Stimulated activated naive B cell treated with anti-CD40 and anti-IgM and Interleukin-4, amounts not matched to agents 10 μg/mL and 1 μg/mL and 100 μg/mL, for 72 hours (primary cell): ENCODE measurements around the gene PRKG1.

ENCODE experiments used
- ATAC-seq, 2 donors: fragments of 150-1000 bp; cut with Tn5 transposase; replicated peaks; 2 replicates each; pipeline ENCODE4 v1.10.0; 2021; ENCODE audit warnings: moderate library complexity in 1 of 2
- DNase-seq: peaks from one replicate; pipeline ENCODE4 v3.0.0; 2021
- H3K27ac Mint-ChIP-seq: one replicate; pipeline ENCODE4 v1.8.0; 2022; ENCODE audit warnings: mild to moderate bottlenecking, mixed read lengths
- H3K27me3 Mint-ChIP-seq, 2 donors: one replicate each; pipeline ENCODE4 v1.8.0; 2022; ENCODE audit warnings: mixed read lengths in 2 of 2
- H3K36me3 Mint-ChIP-seq, 2 donors: one replicate each; pipeline ENCODE4 v1.8.0; 2022; ENCODE audit warnings: mixed read lengths in 2 of 2, mild to moderate bottlenecking in 1 of 2
- H3K4me1 Mint-ChIP-seq, 2 donors: one replicate each; pipeline ENCODE4 v1.8.0; 2022; ENCODE audit warnings: mixed read lengths in 2 of 2, mild to moderate bottlenecking in 1 of 2
- H3K4me3 Mint-ChIP-seq, 2 donors: one replicate each; pipeline ENCODE4 v1.8.0; 2022; ENCODE audit warnings: mild to moderate bottlenecking in 2 of 2, mixed read lengths in 2 of 2, moderate library complexity in 1 of 2
- H3K9me3 Mint-ChIP-seq, 2 donors: one replicate each; pipeline ENCODE4 v1.8.0; 2022; ENCODE audit warnings: mixed read lengths in 2 of 2, mild to moderate bottlenecking in 1 of 2

PRKG1 gene

DNA sequence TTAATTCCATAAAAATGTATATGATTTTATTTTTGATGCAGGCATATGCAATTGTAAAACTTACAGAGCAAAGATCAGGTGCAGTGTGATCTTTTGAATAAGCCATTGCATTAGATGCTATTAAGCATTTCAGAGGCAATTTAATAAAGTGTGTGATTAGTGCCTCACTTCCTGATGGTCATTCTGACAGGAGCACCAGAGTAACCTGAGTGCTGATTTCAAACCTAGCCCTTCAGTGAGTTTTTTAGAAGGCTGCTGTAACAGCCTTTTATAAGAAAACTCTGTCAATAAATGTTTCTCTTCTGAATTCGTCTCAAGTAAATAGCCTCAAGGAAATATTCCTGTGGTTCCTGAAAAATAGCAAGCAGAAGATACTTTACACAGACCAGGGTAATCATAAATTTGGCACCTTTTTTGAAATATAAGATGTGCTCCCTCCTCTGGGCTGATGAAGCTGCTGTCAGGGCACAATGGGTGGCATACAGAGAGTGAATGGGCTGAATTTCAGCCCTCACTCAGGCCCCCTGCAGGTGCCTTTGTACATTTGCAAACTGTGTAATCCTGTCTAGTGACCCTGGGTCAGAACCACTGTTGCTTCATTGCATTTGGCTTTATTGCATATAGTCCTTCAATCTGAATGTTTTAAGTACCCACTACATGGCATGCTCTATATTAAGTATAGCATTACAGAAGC is 818.8 kb downstream of the PRKG1 start:
- Mint-ChIP-seq H3K4me1 (no peaks in the 10 kb centered on the region), H3K4me3 (no peak overlapping the region), H3K27ac (no peak overlapping the region), H3K36me3 (no peaks in the 10 kb centered on the region), H3K9me3 (no peaks in the 10 kb centered on the region), H3K27me3 (no peaks in the 10 kb centered on the region)
- DNase-seq (no peak), ATAC-seq (peak; percentile 69 to 75)

- H3K4me1 Mint-ChIP-seq = no peaks in the 10 kb centered on the region
- no peaks in the 10 kb centered on the region for H3K27me3 Mint-ChIP-seq
- no peaks in the 10 kb centered on the region for H3K36me3 Mint-ChIP-seq
- no peak overlapping the region for H3K27ac Mint-ChIP-seq
- no peaks in the 10 kb centered on the region for H3K9me3 Mint-ChIP-seq
- DNase-seq = no peak
- no peak for ATAC-seq
- no peak overlapping the region for H3K4me3 Mint-ChIP-seq
Measured at GRCh38 chr10:51894771-51895578, 820.7 kb downstream of the PRKG1 start.

GRCh38 chr10:51896849-51897248 is 822.6 kb downstream of the PRKG1 start:
- Mint-ChIP-seq H3K36me3 (no peaks in the 10 kb centered on the region), H3K4me3 (no peak overlapping the region), H3K4me1 (no peaks in the 10 kb centered on the region), H3K27me3 (no peaks in the 10 kb centered on the region), H3K27ac (no peak overlapping the region), H3K9me3 (no peaks in the 10 kb centered on the region)
- ATAC-seq = no peak
- no peak for DNase-seq

- ATAC-seq = no peak
- no peaks in the 10 kb centered on the region for H3K36me3 Mint-ChIP-seq
- no peaks in the 10 kb centered on the region for H3K4me1 Mint-ChIP-seq
- H3K9me3 Mint-ChIP-seq = no peaks in the 10 kb centered on the region
- DNase-seq = no peak
- no peak overlapping the region for H3K4me3 Mint-ChIP-seq
- no peak overlapping the region for H3K27ac Mint-ChIP-seq
- no peaks in the 10 kb centered on the region for H3K27me3 Mint-ChIP-seq
Measured at GRCh38 chr10:51897560-51897959, 823.3 kb downstream of the PRKG1 start.

DNA sequence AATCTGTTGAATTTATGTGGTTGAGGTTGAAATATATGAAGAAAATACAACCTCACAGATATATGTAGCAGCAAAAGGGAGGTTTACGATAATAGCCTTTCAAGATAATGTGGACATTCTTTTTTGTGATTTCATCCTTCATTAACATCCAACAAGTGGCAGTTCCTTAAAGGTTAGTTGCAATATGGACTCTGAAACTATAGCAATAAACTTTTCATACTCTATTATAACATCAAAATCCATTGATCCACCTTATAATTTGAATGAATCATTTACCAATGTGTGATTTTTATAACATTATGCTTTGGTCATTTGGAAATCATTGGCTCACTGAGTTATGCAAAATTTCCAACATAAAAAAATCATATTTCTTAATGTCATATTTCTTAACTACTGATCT is 825.9 kb downstream of the PRKG1 start:
- Mint-ChIP-seq H3K27ac (no peak overlapping the region), H3K36me3 (no peaks in the 10 kb centered on the region), H3K4me3 (no peak overlapping the region), H3K9me3 (no peaks in the 10 kb centered on the region), H3K27me3 (no peaks in the 10 kb centered on the region), H3K4me1 (no peaks in the 10 kb centered on the region)
- no peak for DNase-seq
- ATAC-seq = no peak

DNA sequence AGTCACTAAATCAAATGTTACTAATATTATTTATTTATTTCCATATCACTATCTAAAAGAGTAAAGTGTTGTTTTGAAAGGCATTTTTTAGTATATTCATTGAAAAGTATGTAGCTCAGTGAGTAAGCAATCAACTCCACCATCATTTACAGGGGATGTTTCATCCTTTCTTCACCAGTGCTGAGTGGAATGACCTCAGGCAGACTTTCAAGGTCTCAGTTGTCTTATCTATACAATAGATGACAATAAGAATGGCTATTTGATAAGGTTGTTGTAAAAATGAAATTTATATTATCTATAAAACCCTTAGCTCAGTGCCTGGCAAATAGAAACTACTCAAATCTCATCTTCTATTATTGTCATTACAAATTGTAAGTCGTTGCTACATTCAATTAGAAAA is 829.4 kb downstream of the PRKG1 start:
- H3K9me3 Mint-ChIP-seq = no peaks in the 10 kb centered on the region
- H3K4me1 Mint-ChIP-seq = no peaks in the 10 kb centered on the region
- H3K27me3 Mint-ChIP-seq = no peaks in the 10 kb centered on the region
- DNase-seq (no peak), ATAC-seq (no peak)
- no peaks in the 10 kb centered on the region for H3K36me3 Mint-ChIP-seq
- no peak overlapping the region for H3K4me3 Mint-ChIP-seq
- H3K27ac Mint-ChIP-seq = no peak overlapping the region

DNA sequence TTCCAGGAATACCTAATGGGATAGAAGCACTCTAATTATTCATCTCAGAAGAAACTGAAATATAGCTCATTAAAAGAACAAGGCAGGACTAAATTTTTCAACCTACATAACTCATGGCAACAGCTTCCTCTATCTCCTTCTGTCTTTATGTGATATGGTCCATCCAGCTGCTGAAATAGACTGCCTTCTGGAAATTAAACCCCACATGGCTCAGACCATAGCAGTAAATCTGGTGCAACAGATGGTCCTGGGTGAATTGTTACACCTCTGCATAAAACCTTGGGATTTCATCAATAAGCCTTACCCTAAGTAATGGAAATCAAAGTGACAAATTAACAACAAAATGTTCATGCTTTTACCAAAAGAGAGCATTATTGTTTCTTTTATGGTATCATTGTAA is 830.7 kb downstream of the PRKG1 start:
- Mint-ChIP-seq H3K27ac (no peak overlapping the region), H3K9me3 (no peaks in the 10 kb centered on the region), H3K4me1 (no peaks in the 10 kb centered on the region), H3K27me3 (no peaks in the 10 kb centered on the region), H3K4me3 (no peak overlapping the region), H3K36me3 (no peaks in the 10 kb centered on the region)
- DNase-seq (no peak), ATAC-seq (no peak)

GRCh38 chr10:51907361-51907760 is 833.1 kb downstream of the PRKG1 start:
- no peak overlapping the region for H3K27ac Mint-ChIP-seq
- H3K9me3 Mint-ChIP-seq = no peaks in the 10 kb centered on the region
- no peak for ATAC-seq
- no peak for DNase-seq
- no peaks in the 10 kb centered on the region for H3K36me3 Mint-ChIP-seq
- H3K4me1 Mint-ChIP-seq = no peaks in the 10 kb centered on the region
- H3K4me3 Mint-ChIP-seq = no peak overlapping the region
- H3K27me3 Mint-ChIP-seq = no peaks in the 10 kb centered on the region

GRCh38 chr10:51910189-51910588 is 835.9 kb downstream of the PRKG1 start:
- no peaks in the 10 kb centered on the region for H3K36me3 Mint-ChIP-seq
- ATAC-seq (no peak), DNase-seq (no peak)
- H3K27ac Mint-ChIP-seq = no peak overlapping the region
- H3K4me3 Mint-ChIP-seq = no peak overlapping the region
- no peaks in the 10 kb centered on the region for H3K4me1 Mint-ChIP-seq
- no peaks in the 10 kb centered on the region for H3K27me3 Mint-ChIP-seq
- no peaks in the 10 kb centered on the region for H3K9me3 Mint-ChIP-seq

DNA sequence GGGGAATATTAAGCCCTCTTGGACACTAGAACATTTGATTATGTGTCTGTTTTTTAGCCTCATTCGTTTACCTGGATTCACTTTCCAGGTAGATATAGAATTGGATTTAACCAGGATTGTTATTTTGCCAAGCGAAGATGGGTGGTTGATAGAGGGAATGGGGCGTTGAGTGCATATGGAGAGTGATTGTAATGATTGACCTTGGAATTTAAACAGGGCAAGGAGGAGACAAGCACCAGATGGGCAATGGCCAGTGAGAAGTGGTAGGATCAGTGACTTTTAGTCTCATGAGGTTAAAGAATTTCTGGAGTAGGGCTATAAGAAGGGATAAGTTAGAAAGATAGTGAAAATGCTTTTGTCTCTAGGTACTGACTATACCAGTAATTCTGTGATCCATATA is 836.3 kb downstream of the PRKG1 start:
- no peak overlapping the region for H3K27ac Mint-ChIP-seq
- H3K36me3 Mint-ChIP-seq = no peaks in the 10 kb centered on the region
- no peaks in the 10 kb centered on the region for H3K4me1 Mint-ChIP-seq
- H3K9me3 Mint-ChIP-seq = no peaks in the 10 kb centered on the region
- no peaks in the 10 kb centered on the region for H3K27me3 Mint-ChIP-seq
- ATAC-seq (no peak), DNase-seq (no peak)
- H3K4me3 Mint-ChIP-seq = no peak overlapping the region

DNA sequence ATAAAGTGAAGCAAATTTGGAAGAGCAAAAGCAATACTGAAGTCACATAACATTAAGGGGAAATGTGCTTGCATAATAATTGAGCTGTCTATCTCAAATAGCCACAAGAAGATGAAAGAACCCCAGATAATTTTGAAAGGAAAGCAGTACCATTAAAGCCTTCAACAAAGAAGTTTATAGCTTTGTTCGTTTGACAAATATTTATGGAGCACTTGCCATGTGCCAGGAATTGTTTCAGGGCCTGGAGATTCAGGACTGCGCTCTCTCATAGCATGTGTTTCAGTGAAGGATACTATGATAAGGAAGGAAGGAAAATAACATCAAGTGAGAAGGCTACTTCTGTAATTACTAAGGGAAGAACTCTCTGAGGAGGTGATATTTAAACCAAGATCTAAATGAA is 837.4 kb downstream of the PRKG1 start:
- no peaks in the 10 kb centered on the region for H3K27me3 Mint-ChIP-seq
- ATAC-seq = no peak
- no peak overlapping the region for H3K4me3 Mint-ChIP-seq
- DNase-seq = no peak
- no peaks in the 10 kb centered on the region for H3K9me3 Mint-ChIP-seq
- no peaks in the 10 kb centered on the region for H3K4me1 Mint-ChIP-seq
- H3K36me3 Mint-ChIP-seq = no peaks in the 10 kb centered on the region
- H3K27ac Mint-ChIP-seq = no peak overlapping the region

DNA sequence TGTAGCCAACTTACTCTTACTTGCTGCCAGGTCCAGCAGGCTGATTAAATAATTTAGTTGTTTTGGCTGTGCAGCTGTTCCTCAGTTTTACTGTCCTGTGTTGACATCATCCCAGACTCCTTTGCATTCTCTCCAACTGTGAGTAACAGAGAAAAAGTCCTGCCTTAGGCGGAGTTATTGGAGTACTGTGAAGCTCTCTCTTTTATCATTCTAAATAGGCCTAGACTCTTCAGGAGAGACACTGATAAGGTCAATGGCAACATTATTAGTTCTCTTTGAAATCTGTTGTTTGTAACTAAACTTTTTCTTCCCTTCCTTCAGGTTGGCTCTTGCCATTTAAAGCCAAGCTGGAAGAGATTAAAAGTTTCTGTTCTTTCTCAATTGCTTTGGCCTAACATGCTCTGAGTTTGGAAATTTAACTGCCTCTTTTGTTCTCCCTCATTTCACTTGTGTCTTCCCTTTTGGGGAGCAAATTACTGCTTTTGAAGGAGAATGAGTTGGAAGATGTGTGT is 840.8 kb downstream of the PRKG1 start:
- Mint-ChIP-seq H3K36me3 (no peaks in the 10 kb centered on the region), H3K27me3 (no peaks in the 10 kb centered on the region), H3K9me3 (no peaks in the 10 kb centered on the region), H3K27ac (no peak overlapping the region), H3K4me3 (no peak overlapping the region), H3K4me1 (no peaks in the 10 kb centered on the region)
- ATAC-seq = no peak
- no peak for DNase-seq

GRCh38 chr10:51918440-51918839 is 844.2 kb downstream of the PRKG1 start:
- no peak for DNase-seq
- no peaks in the 10 kb centered on the region for H3K27me3 Mint-ChIP-seq
- H3K9me3 Mint-ChIP-seq = no peaks in the 10 kb centered on the region

GRCh38 chr10:51918884-51919325 is 844.6 kb downstream of the PRKG1 start:
- no peaks in the 10 kb centered on the region for H3K4me1 Mint-ChIP-seq
- ATAC-seq (no peak), DNase-seq (no peak)
- H3K9me3 Mint-ChIP-seq = no peaks in the 10 kb centered on the region
- H3K36me3 Mint-ChIP-seq = no peaks in the 10 kb centered on the region
- no peak overlapping the region for H3K27ac Mint-ChIP-seq
- no peaks in the 10 kb centered on the region for H3K27me3 Mint-ChIP-seq
- no peak overlapping the region for H3K4me3 Mint-ChIP-seq

More at GRCh38 chr10:51918440-51918839, 844.2 kb downstream of the PRKG1 start:
- Mint-ChIP-seq H3K27ac (no peak overlapping the region), H3K4me3 (no peak overlapping the region), H3K36me3 (no peaks in the 10 kb centered on the region), H3K4me1 (no peaks in the 10 kb centered on the region)
- no peak for ATAC-seq

DNA sequence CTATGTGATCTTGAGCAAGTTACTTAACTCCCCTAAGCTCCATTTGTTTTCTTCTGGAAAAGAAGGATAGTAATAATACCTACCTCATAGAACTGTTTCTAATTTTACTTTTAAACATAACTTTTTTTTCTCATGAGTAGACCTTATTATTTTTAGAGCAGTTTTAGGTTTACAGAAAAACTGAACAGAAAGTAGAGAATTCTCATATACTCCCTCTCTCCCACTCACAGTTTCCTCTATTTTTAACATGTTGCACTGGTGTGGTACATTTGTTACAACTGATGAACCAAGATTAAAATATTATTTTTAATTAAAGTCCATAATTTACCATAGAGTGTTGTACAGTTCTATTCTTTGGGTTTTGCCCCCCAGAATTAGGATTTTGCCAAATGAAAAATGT is 846.4 kb downstream of the PRKG1 start:
- Mint-ChIP-seq H3K9me3 (no peaks in the 10 kb centered on the region), H3K27me3 (peaks cover 0 to 5% of the 10 kb centered on the region in 2 donors), H3K4me3 (no peak overlapping the region), H3K4me1 (no peaks in the 10 kb centered on the region), H3K27ac (no peak overlapping the region), H3K36me3 (no peaks in the 10 kb centered on the region)
- DNase-seq (no peak), ATAC-seq (no peak)
